Peyer's patch (tissue), 4 donors: ENCODE results near the gene PAIP1.

Experiments
- CTCF ChIP-seq, 6 experiments: fragments of 450-650 bp in 4 of 6; fragments of 200-600 bp in 2 of 6; sonication (generic) in 1 of 6; IDR thresholded peaks; one replicate each; pipeline ENCODE4 v1.5.1; 2017 to 2019; ENCODE audit warnings: antibody characterized with exemption in 6 of 6, mild to moderate bottlenecking in 3 of 6, moderate library complexity in 1 of 6
- POLR2A ChIP-seq, 2 donors: fragments of 450-650 bp; IDR thresholded peaks; one replicate each; pipeline ENCODE4 v1.5.1; 2017; ENCODE audit warnings: antibody characterized with exemption in 2 of 2, mild to moderate bottlenecking in 2 of 2, moderate library complexity in 2 of 2

- TF ChIP-seq POLR2A (IDR thresholded peaks at IDR 0.05) (peak in 1 of 2 donors; percentile 32), CTCF (IDR thresholded peaks at IDR 0.05) (no peak)
These were observed 45.8 kb upstream of the PAIP1 start, which contains the start of gene NNT for GRCh38 chr5:43602461-43603343.
